Ovary (tissue), 10 donors: ENCODE results near the gene AKAP12. TPM values are rescaled to one million over a fixed set of nuclear protein-coding genes. Genes with fewer than 3 reads are reported as not detected.

ENCODE experiments used
- DNase-seq, 5 donors: peaks; one replicate each; pipeline ENCODE4 v3.0.0-alpha.2; 2019 to 2020
- H3K27ac ChIP-seq, 2 donors: fragments of 200-600 bp; one replicate each; pipeline versions ENCODE4 v1.5.1 to v1.8.0; 2019 to 2022
- H3K27me3 ChIP-seq: fragments of 200-600 bp; one replicate; pipeline ENCODE4 v1.8.0; 2022
- H3K36me3 ChIP-seq: fragments of 200-600 bp; sonication (generic); one replicate; pipeline ENCODE4 v1.5.1; 2019
- H3K4me1 ChIP-seq: one replicate; pipeline ENCODE4 v1.8.1; 2013; ENCODE audit warnings: mild to moderate bottlenecking, moderate library complexity; ENCODE audit not compliant: insufficient read depth
- H3K4me3 ChIP-seq: fragments of 200-600 bp; sonication (generic); one replicate; pipeline ENCODE4 v1.5.1; 2017
- H3K9me3 ChIP-seq, 2 donors: fragments of 200-600 bp in 1 of 2; sonication (generic) in 1 of 2; one replicate each; pipeline versions ENCODE4 v1.5.1 to v1.8.1; 2013 to 2019; ENCODE audit warnings: mild to moderate bottlenecking in 1 of 2, moderate library complexity in 1 of 2
- EP300 ChIP-seq: sonication (generic); formaldehyde crosslinking; IDR thresholded peaks from one replicate; pipeline ENCODE4 v1.6.1; 2017; ENCODE audit warnings: antibody characterized with exemption
- POLR2A ChIP-seq: fragments of 450-650 bp; IDR thresholded peaks from one replicate; pipeline ENCODE4 v1.6.1; 2017; ENCODE audit warnings: antibody characterized with exemption, mild to moderate bottlenecking, moderate library complexity
- WGBS, 3 donors: extraction: QIAGEN DNeasy Blood & Tissue Kit in 1 of 3; methylation state at CpG; one replicate each; pipeline versions ENCODE4 v1.1.5 to v1.1.7; 2013 to 2017; 5-methylcytosine and 5-hydroxymethylcytosine counted together
- intact Hi-C, 4 donors: fragments of 100-400 bp; cut with DNase I; formaldehyde crosslinking; loops; one replicate each; pipeline versions ENCODE4 v1.11.0 to v1.15.1; 2022 to 2023
- long read RNA-seq, 3 donors: library from polyadenylated mRNA in 2 of 3; unstranded in 2 of 3; transcript quantifications; one replicate each; pipeline ENCODE4 v2.0.0 and lab custom pipeline, GENCODE V29; 2021 to 2026
- polyA plus RNA-seq, 2 donors: library from polyadenylated mRNA; stranded (reverse); fragments of 200-250 nt in 1 of 2; fragments of 350-450 nt in 1 of 2; fragmentation: Illumina TruSeq in 1 of 2; extraction: RNeasy Lipid Tissue Mini Kit (QIAGEN cat#74804) in 1 of 2; gene quantifications; one replicate each; pipeline ENCODE4 v1.2.3, GENCODE V29; 2013 to 2014
- total RNA-seq, 7 donors: library from RNA; depleted of rRNA in 2 of 7; stranded (reverse); fragments of >200 nt in 2 of 7; fragmentation: NEBNext Ultra II Directional in 3 of 7; extraction: Animal tissue kit (Norgen Biotek cat#: 25700) in 3 of 7; gene quantifications; one replicate each; pipeline versions ENCODE4 v1.1.0 to v1.2.4, GENCODE V29; 2016 to 2023
- TF ChIP-seq, protein P1 (sequence below), 3 donors: fragments of 450-650 bp in 2 of 3; fragments of 200-600 bp in 1 of 3; IDR thresholded peaks; one replicate each; pipeline versions ENCODE4 v1.5.1 to v1.8.0; 2016 to 2022; ENCODE audit warnings: antibody characterized with exemption in 3 of 3, mild to moderate bottlenecking in 1 of 3
- donor health status: DM: no; HTN: no; CAD: no; lungs with moderate emphysema.
- donor health status: DM: no; HTN: no; CAD: no.
- donor health status: Bipolar disorder and iron deficiency.
- donor health status: DM: yes; HTN: yes; CAD: no.
- donor health status: DM: no; HTN: no; CAD: no.
- donor health status: DM: yes; HTN: yes; CAD: no.

AKAP12 gene, protein sequence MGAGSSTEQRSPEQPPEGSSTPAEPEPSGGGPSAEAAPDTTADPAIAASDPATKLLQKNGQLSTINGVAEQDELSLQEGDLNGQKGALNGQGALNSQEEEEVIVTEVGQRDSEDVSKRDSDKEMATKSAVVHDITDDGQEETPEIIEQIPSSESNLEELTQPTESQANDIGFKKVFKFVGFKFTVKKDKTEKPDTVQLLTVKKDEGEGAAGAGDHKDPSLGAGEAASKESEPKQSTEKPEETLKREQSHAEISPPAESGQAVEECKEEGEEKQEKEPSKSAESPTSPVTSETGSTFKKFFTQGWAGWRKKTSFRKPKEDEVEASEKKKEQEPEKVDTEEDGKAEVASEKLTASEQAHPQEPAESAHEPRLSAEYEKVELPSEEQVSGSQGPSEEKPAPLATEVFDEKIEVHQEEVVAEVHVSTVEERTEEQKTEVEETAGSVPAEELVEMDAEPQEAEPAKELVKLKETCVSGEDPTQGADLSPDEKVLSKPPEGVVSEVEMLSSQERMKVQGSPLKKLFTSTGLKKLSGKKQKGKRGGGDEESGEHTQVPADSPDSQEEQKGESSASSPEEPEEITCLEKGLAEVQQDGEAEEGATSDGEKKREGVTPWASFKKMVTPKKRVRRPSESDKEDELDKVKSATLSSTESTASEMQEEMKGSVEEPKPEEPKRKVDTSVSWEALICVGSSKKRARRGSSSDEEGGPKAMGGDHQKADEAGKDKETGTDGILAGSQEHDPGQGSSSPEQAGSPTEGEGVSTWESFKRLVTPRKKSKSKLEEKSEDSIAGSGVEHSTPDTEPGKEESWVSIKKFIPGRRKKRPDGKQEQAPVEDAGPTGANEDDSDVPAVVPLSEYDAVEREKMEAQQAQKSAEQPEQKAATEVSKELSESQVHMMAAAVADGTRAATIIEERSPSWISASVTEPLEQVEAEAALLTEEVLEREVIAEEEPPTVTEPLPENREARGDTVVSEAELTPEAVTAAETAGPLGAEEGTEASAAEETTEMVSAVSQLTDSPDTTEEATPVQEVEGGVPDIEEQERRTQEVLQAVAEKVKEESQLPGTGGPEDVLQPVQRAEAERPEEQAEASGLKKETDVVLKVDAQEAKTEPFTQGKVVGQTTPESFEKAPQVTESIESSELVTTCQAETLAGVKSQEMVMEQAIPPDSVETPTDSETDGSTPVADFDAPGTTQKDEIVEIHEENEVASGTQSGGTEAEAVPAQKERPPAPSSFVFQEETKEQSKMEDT (N-terminal part only)
- total RNA-seq (100 to 1,000 TPM in 6 of 7 donors, 10 to 100 TPM in 1; 83.6 to 246 (median 133) TPM), polyA plus RNA-seq (10 to 100 TPM; 67.2 to 73.2 TPM)
- long read RNA-seq, donor 1, partial matches to known transcripts, result 59 of 121 reads
- long read RNA-seq, donor 1, other reads (novel, unspliced or antisense), result 62 of 121 reads
- long read RNA-seq, donor 2, full-length matches to known transcripts, result 5 of 105 reads
- long read RNA-seq, donor 2, partial matches to known transcripts, result 100 of 105 reads
- long read RNA-seq, donor 2, other reads (novel, unspliced or antisense), result 0 of 105 reads
- long read RNA-seq, donor 3, full-length matches to known transcripts, result 13 of 62 reads
- long read RNA-seq, donor 3, partial matches to known transcripts, result 40 of 62 reads
- long read RNA-seq, donor 3, other reads (novel, unspliced or antisense), result 9 of 62 reads

DNA sequence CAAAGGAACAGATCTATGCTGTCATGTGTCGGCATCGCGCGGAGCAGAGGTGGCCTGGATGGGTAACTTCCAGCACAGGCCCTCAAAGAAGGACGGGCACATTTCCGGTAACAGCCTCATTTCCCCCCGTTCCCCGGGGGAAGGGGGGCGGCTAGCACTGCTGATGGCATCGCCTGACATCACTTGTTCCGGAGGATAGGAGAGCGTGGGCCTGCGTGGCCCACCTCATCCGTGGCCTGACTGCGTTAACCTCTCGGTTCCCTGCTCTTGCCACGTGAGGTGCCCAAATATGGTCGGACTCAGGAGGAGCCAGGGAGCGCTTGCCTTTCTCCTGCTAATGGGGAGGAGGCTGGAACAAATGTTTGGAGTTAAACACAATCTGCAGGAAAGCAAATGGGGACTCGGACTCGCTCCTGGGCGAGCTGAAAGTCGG lies at the start of gene AKAP12:
TSS of gene AKAP12 (plus strand) at position 365 of the 433 bp plus-strand sequence. CDS start 596 bp downstream, outside the sequence.
- peaks cover 3% of the 10 kb centered on the region for H3K4me1 ChIP-seq
- TF ChIP-seq EP300 (no peak), POLR2A (no peak)
- TF ChIP-seq, protein P1, sequence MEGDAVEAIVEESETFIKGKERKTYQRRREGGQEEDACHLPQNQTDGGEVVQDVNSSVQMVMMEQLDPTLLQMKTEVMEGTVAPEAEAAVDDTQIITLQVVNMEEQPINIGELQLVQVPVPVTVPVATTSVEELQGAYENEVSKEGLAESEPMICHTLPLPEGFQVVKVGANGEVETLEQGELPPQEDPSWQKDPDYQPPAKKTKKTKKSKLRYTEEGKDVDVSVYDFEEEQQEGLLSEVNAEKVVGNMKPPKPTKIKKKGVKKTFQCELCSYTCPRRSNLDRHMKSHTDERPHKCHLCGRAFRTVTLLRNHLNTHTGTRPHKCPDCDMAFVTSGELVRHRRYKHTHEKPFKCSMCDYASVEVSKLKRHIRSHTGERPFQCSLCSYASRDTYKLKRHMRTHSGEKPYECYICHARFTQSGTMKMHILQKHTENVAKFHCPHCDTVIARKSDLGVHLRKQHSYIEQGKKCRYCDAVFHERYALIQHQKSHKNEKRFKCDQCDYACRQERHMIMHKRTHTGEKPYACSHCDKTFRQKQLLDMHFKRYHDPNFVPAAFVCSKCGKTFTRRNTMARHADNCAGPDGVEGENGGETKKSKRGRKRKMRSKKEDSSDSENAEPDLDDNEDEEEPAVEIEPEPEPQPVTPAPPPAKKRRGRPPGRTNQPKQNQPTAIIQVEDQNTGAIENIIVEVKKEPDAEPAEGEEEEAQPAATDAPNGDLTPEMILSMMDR (IDR thresholded peaks at IDR 0.05), result no peak
- H3K36me3 ChIP-seq, result no peaks in the 10 kb centered on the region
- H3K27me3 ChIP-seq, result no peaks in the 10 kb centered on the region
- 14 to 20% (median 17%) methylated on average over 23 of the region's 23 CpGs for WGBS, 3 donors
- intact Hi-C loops, result loop anchor here (2.0 to 10.0 kb wide), 4 partner anchors 65 to 225 kb away; no protein-coding TSS in a partner anchor
- peak within 1 kb of the TSS; percentile 91 to 98 for H3K27ac ChIP-seq
- no peaks in the 10 kb centered on the region for H3K9me3 ChIP-seq
- H3K4me3 ChIP-seq, result peak within 1 kb of the TSS; percentile 66
- peak; percentile 65 to 77 (median 69) for DNase-seq

DNA sequence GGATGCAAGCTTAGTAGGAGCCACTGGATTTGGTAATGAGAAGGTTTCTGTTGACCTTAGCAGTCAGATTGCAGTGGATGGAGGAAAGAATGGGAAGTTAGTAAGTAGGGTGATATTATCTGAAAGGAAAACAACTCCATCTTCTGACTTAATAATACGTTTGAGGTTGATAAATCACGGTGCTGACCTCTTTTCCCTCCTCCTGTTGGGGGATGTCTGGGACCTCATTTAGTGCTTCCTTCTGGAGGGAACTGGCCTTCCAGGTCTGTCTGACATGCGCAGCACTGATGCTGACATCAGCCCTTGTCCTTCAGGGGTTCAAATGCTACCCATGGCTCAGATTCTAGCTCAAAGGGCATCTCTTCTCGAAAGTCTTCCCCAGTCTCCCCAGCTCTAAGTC lies 48.2 kb upstream of the AKAP12 start:
- Histone ChIP-seq H3K9me3 (no peaks in the 10 kb centered on the region), H3K27me3 (no peaks in the 10 kb centered on the region), H3K36me3 (no peaks in the 10 kb centered on the region), H3K4me1 (peaks cover 4% of the 10 kb centered on the region), H3K4me3 (no peak overlapping the region), H3K27ac (no peak overlapping the region)
- WGBS, 3 donors, result 75 to 85% (median 82%) methylated on average over 4 of the region's 4 CpGs
- no peak for DNase-seq
- TF ChIP-seq, protein P1 (IDR thresholded peaks at IDR 0.05), result no peak
- TF ChIP-seq EP300, result no peak
- TF ChIP-seq POLR2A, result no peak
- intact Hi-C loops, result no loop called here

DNA sequence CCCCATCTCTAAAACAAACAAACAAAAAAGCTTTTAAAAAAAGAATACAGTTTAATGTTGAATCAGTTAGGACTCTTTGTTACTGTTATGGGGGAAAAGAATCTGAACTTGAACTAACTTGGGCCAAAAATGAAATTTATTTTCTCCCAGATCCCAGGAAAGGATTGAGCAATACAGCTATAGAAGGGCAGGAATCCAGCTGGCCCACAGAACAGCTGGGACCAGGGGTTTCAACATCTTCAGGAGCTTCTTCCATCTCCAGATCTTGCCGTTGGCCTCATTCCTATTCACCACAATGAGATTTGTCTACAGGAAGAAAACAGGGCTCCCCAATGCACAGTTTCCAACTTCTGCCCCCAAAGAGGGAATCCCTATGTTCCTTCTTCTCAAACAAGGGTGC lies 43.2 kb upstream of the AKAP12 start:
- Histone ChIP-seq H3K27me3 (no peaks in the 10 kb centered on the region), H3K4me3 (no peak overlapping the region), H3K27ac (peak overlapping the region in 1 of 2 donors; percentile 54), H3K4me1 (peaks cover 10% of the 10 kb centered on the region), H3K36me3 (no peaks in the 10 kb centered on the region), H3K9me3 (no peaks in the 10 kb centered on the region)
- peak; percentile 63 to 88 (median 79) for DNase-seq
- no peak for TF ChIP-seq POLR2A
- TF ChIP-seq, protein P1 (IDR thresholded peaks at IDR 0.05), result no peak
- whole genome bisulfite sequencing, 3 donors, result 10 to 18% (median 15%) methylated on average over 1 of the region's 1 CpG
- intact Hi-C loops, result no loop called here
